Esophagus (tissue), 2 donors: ENCODE results near the gene SPATA20. TPM values are rescaled to one million over a fixed set of nuclear protein-coding genes. Genes with fewer than 3 reads are reported as not detected.
A peak's percentile ranks its signal among the peaks of the same experiment; 100 is the strongest.

Experiments
- H3K27ac ChIP-seq, 2 donors: one replicate each; pipeline ENCODE4 v1.5.1; 2013; ENCODE audit warnings: low read depth in 2 of 2, mild to moderate bottlenecking in 2 of 2, inconsistent platforms in 1 of 2, low read length in 1 of 2, moderate library complexity in 1 of 2
- H3K27me3 ChIP-seq, 2 donors: one replicate each; pipeline ENCODE4 v1.6.1; 2013; ENCODE audit warnings: low read length in 2 of 2, control low read depth in 1 of 2, mild to moderate bottlenecking in 1 of 2; ENCODE audit not compliant: insufficient read depth in 2 of 2, control insufficient read depth in 1 of 2
- H3K36me3 ChIP-seq, 2 donors: one replicate each; pipeline ENCODE4 v1.6.1; 2013; ENCODE audit warnings: low read length in 1 of 2; ENCODE audit not compliant: control insufficient read depth in 2 of 2, insufficient read depth in 2 of 2
- H3K4me1 ChIP-seq, 2 donors: one replicate each; pipeline ENCODE4 v1.6.1; 2013; ENCODE audit warnings: low read length in 1 of 2; ENCODE audit not compliant: control insufficient read depth in 2 of 2, insufficient read depth in 2 of 2
- H3K4me3 ChIP-seq, 2 donors: one replicate each; pipeline ENCODE4 v1.5.1; 2013; ENCODE audit warnings: low read length in 2 of 2, mild to moderate bottlenecking in 2 of 2, low read depth in 1 of 2, moderate library complexity in 1 of 2
- H3K9me3 ChIP-seq, 2 donors: one replicate each; pipeline ENCODE4 v1.6.1; 2013; ENCODE audit warnings: mild to moderate bottlenecking in 2 of 2, low read depth in 1 of 2, low read length in 1 of 2, moderate library complexity in 1 of 2; ENCODE audit not compliant: control insufficient read depth in 2 of 2, insufficient read depth in 1 of 2
- WGBS, 2 donors: extraction: QIAGEN DNeasy Blood & Tissue Kit; methylation state at CpG; one replicate each; pipeline ENCODE4 v1.1.7; 2013; 5-methylcytosine and 5-hydroxymethylcytosine counted together
- polyA plus RNA-seq, 2 donors: library from polyadenylated mRNA; stranded (reverse); fragments of 200-250 nt; gene quantifications; one replicate each; pipeline ENCODE4 v1.2.3, GENCODE V29; 2013
- donor health status: healthy with polysubstance abuse.
- donor health status: Bipolar disorder and iron deficiency.

SPATA20 gene
- polyA plus RNA-seq, 2 donors = 11.5 to 26.7 TPM

- Histone ChIP-seq H3K36me3 (no peaks in the 10 kb centered on the region), H3K27ac (peak overlapping the region in 1 of 2 donors; percentile 35), H3K4me1 (peaks cover 0 to 6% of the 10 kb centered on the region in 2 donors), H3K9me3 (no peaks in the 10 kb centered on the region), H3K27me3 (no peaks in the 10 kb centered on the region), H3K4me3 (peak overlapping the region; percentile 53 to 55)
- 32 to 39% methylated on average over 32 of the region's 32 CpGs for WGBS, 2 donors
Observed at GRCh38 chr17:50508573-50509460, 38.2 kb upstream of the SPATA20 start.

- H3K27ac ChIP-seq = no peak overlapping the region
- 13 to 18% methylated on average over 3 of the region's 3 CpGs for WGBS, 2 donors
Observed at GRCh38 chr17:50511058-50511457, 35.9 kb upstream of the SPATA20 start.

GRCh38 chr17:50513495-50513894 is 33.5 kb upstream of the SPATA20 start:
- peaks cover 0 to 4% of the 10 kb centered on the region in 2 donors for H3K4me1 ChIP-seq
- 60 to 76% methylated on average over 4 of the region's 4 CpGs for WGBS, 2 donors
- no peaks in the 10 kb centered on the region for H3K9me3 ChIP-seq
- no peak overlapping the region for H3K27ac ChIP-seq
- H3K4me3 ChIP-seq = no peak overlapping the region
- no peaks in the 10 kb centered on the region for H3K27me3 ChIP-seq
- no peaks in the 10 kb centered on the region for H3K36me3 ChIP-seq

More at GRCh38 chr17:50511058-50511457, 35.9 kb upstream of the SPATA20 start:
- H3K36me3 ChIP-seq = no peaks in the 10 kb centered on the region
- H3K4me1 ChIP-seq = peaks cover 0 to 4% of the 10 kb centered on the region in 2 donors
- H3K27me3 ChIP-seq = no peaks in the 10 kb centered on the region
- no peaks in the 10 kb centered on the region for H3K9me3 ChIP-seq
- no peak overlapping the region for H3K4me3 ChIP-seq

- Histone ChIP-seq H3K36me3 (no peaks in the 10 kb centered on the region), H3K27me3 (no peaks in the 10 kb centered on the region), H3K4me3 (no peak overlapping the region), H3K4me1 (no peaks in the 10 kb centered on the region), H3K27ac (no peak overlapping the region), H3K9me3 (no peaks in the 10 kb centered on the region)
- 52 to 74% methylated on average over 3 of the region's 3 CpGs for WGBS, 2 donors
Observed at GRCh38 chr17:50514388-50514787, 32.6 kb upstream of the SPATA20 start.

- Histone ChIP-seq H3K27ac (no peak overlapping the region), H3K4me1 (no peaks in the 10 kb centered on the region), H3K36me3 (no peaks in the 10 kb centered on the region), H3K9me3 (no peaks in the 10 kb centered on the region), H3K27me3 (no peaks in the 10 kb centered on the region), H3K4me3 (no peak overlapping the region)
- 54 to 68% methylated on average over 6 of the region's 6 CpGs for WGBS, 2 donors
Observed at GRCh38 chr17:50514936-50515702, 31.9 kb upstream of the SPATA20 start.

- Histone ChIP-seq H3K9me3 (no peaks in the 10 kb centered on the region), H3K27ac (peak overlapping the region in 1 of 2 donors; percentile 37), H3K36me3 (no peaks in the 10 kb centered on the region), H3K27me3 (no peaks in the 10 kb centered on the region), H3K4me3 (no peak overlapping the region), H3K4me1 (no peaks in the 10 kb centered on the region)
- WGBS, 2 donors = 63 to 68% methylated on average over 4 of the region's 4 CpGs
Observed at GRCh38 chr17:50517011-50517410, 30.0 kb upstream of the SPATA20 start.

- Histone ChIP-seq H3K27me3 (no peaks in the 10 kb centered on the region), H3K27ac (peak overlapping the region in 1 of 2 donors; percentile 37), H3K4me1 (no peaks in the 10 kb centered on the region), H3K9me3 (no peaks in the 10 kb centered on the region), H3K4me3 (no peak overlapping the region), H3K36me3 (no peaks in the 10 kb centered on the region)
- WGBS, 2 donors = 72 to 73% methylated on average over 8 of the region's 8 CpGs
Observed at GRCh38 chr17:50517504-50518383, 29.2 kb upstream of the SPATA20 start.

GRCh38 chr17:50518384-50519023 is 28.5 kb upstream of the SPATA20 start:
- Histone ChIP-seq H3K27me3 (no peaks in the 10 kb centered on the region), H3K4me3 (no peak overlapping the region), H3K9me3 (no peaks in the 10 kb centered on the region), H3K4me1 (no peaks in the 10 kb centered on the region), H3K36me3 (no peaks in the 10 kb centered on the region), H3K27ac (no peak overlapping the region)
- WGBS, 2 donors = 78 to 82% methylated on average over 13 of the region's 13 CpGs
